ENCODE measurements around the gene TEX14.

TEX14 gene

GRCh38 chr17:58508341-58509067, 183.3 kb downstream of the TEX14 start:
- Histone ChIP-seq H3K4me1 (ENCODE audit: control insufficient read depth in 2 of 2, insufficient read depth in 2 of 2, low read length in 2 of 2) (peaks cover 2% of the 10 kb centered on the region in 2 donors), H3K27ac (ENCODE audit: low read depth in 2 of 2, low read length in 2 of 2) (no peak overlapping the region), H3K27me3 (ENCODE audit: control insufficient read depth in 2 of 2, insufficient read depth in 2 of 2, low read length in 2 of 2) (no peaks in the 10 kb centered on the region), H3K4me3 (ENCODE audit: low read length in 2 of 2) (no peak overlapping the region), H3K9ac (ENCODE audit: low read depth in 1 of 2, low read length in 2 of 2) (no peak overlapping the region), H3K9me3 (ENCODE audit: control insufficient read depth in 2 of 2, low read length in 2 of 2) (no peaks in the 10 kb centered on the region), H3K36me3 (ENCODE audit: control insufficient read depth in 2 of 2, insufficient read depth in 2 of 2, low read length in 2 of 2) (peaks cover 72 to 82% of the 10 kb centered on the region in 2 donors)

- Histone ChIP-seq H3K36me3 (ENCODE audit: control insufficient read depth in 2 of 2, insufficient read depth in 2 of 2, low read length in 2 of 2) (peaks cover 73 to 88% of the 10 kb centered on the region in 2 donors), H3K4me3 (ENCODE audit: low read length in 2 of 2) (no peak overlapping the region), H3K27me3 (ENCODE audit: control insufficient read depth in 2 of 2, insufficient read depth in 2 of 2, low read length in 2 of 2) (no peaks in the 10 kb centered on the region), H3K27ac (ENCODE audit: low read depth in 2 of 2, low read length in 2 of 2) (no peak overlapping the region), H3K9me3 (ENCODE audit: control insufficient read depth in 2 of 2, low read length in 2 of 2) (no peaks in the 10 kb centered on the region), H3K4me1 (ENCODE audit: control insufficient read depth in 2 of 2, insufficient read depth in 2 of 2, low read length in 2 of 2) (no peaks in the 10 kb centered on the region), H3K9ac (ENCODE audit: low read depth in 1 of 2, low read length in 2 of 2) (no peak overlapping the region)
Measured at GRCh38 chr17:58507123-58507634, 184.7 kb downstream of the TEX14 start.
